ENCODE data around the gene ERP27.
A peak's percentile ranks its signal among the peaks of the same experiment; 100 is the strongest.

The ERP27 gene

GRCh38 chr12:14959916-14960496, 21.7 kb upstream of the ERP27 start:
- no peak for DNase-seq (ENCODE audit: low read depth, low spot score)

GRCh38 chr12:14959463-14959862, 21.1 kb upstream of the ERP27 start:
- DNase-seq (ENCODE audit: low read depth, low spot score), result no peak

GRCh38 chr12:14959126-14959440, 20.7 kb upstream of the ERP27 start:
- no peak for DNase-seq (ENCODE audit: low read depth, low spot score)

- no peak for DNase-seq (ENCODE audit: low read depth, low spot score)
Observed at GRCh38 chr12:14958361-14959125, 20.2 kb upstream of the ERP27 start.

- DNase-seq (ENCODE audit: low read depth, low spot score), result no peak
Observed at GRCh38 chr12:14957551-14958168, 19.3 kb upstream of the ERP27 start.

GRCh38 chr12:14956905-14957304, 18.6 kb upstream of the ERP27 start:
- no peak for DNase-seq (ENCODE audit: low read depth, low spot score)

GRCh38 chr12:14956024-14956891, 17.9 kb upstream of the ERP27 start:
- no peak for DNase-seq (ENCODE audit: low read depth, low spot score)

GRCh38 chr12:14954269-14954668, 15.9 kb upstream of the ERP27 start:
- no peak for DNase-seq (ENCODE audit: low read depth, low spot score)

GRCh38 chr12:14953752-14954151, 15.4 kb upstream of the ERP27 start:
- DNase-seq (ENCODE audit: low read depth, low spot score), result no peak

GRCh38 chr12:14952299-14952921, 14.1 kb upstream of the ERP27 start:
- DNase-seq (ENCODE audit: low read depth, low spot score), result peak; percentile 88

GRCh38 chr12:14951851-14952250, 13.5 kb upstream of the ERP27 start:
- no peak for DNase-seq (ENCODE audit: low read depth, low spot score)

- DNase-seq (ENCODE audit: low read depth, low spot score), result peak; percentile 25
Observed at GRCh38 chr12:14950982-14951746, 12.8 kb upstream of the ERP27 start.

GRCh38 chr12:14950421-14950820, 12.1 kb upstream of the ERP27 start:
- no peak for DNase-seq (ENCODE audit: low read depth, low spot score)

- no peak for DNase-seq (ENCODE audit: low read depth, low spot score)
Observed at GRCh38 chr12:14949631-14950030, 11.3 kb upstream of the ERP27 start.

- peak; percentile 77 for DNase-seq (ENCODE audit: low read depth, low spot score)
Observed at GRCh38 chr12:14948672-14949071, 10.3 kb upstream of the ERP27 start.

GRCh38 chr12:14946861-14947260, 8.5 kb upstream of the ERP27 start:
- no peak for DNase-seq (ENCODE audit: low read depth, low spot score)

- DNase-seq (ENCODE audit: low read depth, low spot score), result no peak
Observed at GRCh38 chr12:14946162-14946561, 7.8 kb upstream of the ERP27 start.

GRCh38 chr12:14942196-14942931, 4.0 kb upstream of the ERP27 start:
- no peak for DNase-seq (ENCODE audit: low read depth, low spot score)

- DNase-seq (ENCODE audit: low read depth, low spot score), result no peak
Observed at GRCh38 chr12:14941369-14941768, 3.0 kb upstream of the ERP27 start.

GRCh38 chr12:14937689-14938088, 648 bp downstream of the ERP27 start:
- no peak for DNase-seq (ENCODE audit: low read depth, low spot score)

Measured in astrocyte of the hippocampus (primary cell).